Neural progenitor cell (in vitro differentiated cells): ENCODE data around the gene RASGRP1. TPM values are rescaled to one million over a fixed set of nuclear protein-coding genes. Genes with fewer than 3 reads are reported as not detected.

ENCODE experiments used
- DNase-seq: peaks from one replicate; pipeline ENCODE4 v3.0.0-alpha.2; 2016; ENCODE audit warnings: low spot score
- H2AFZ ChIP-seq: fragments of 200-600 bp; sonication (generic); replicated peaks from 2 replicates; pipeline ENCODE4 v1.6.1; 2016; ENCODE audit warnings: antibody characterized with exemption
- H3F3A ChIP-seq: fragments of 200-600 bp; sonication (generic); 2 replicates; pipeline ENCODE4 v1.6.1; 2016; ENCODE audit warnings: antibody characterized with exemption, low read depth
- H3K27ac ChIP-seq: fragments of 200-600 bp; sonication (generic); 2 replicates; pipeline ENCODE4 v1.5.1; 2016; ENCODE audit warnings: mild to moderate bottlenecking
- H3K27me3 ChIP-seq: fragments of 200-600 bp; sonication (generic); 2 replicates; pipeline ENCODE4 v1.6.1; 2016; ENCODE audit warnings: mild to moderate bottlenecking, moderate library complexity
- H3K36me3 ChIP-seq: fragments of 200-600 bp; sonication (generic); 2 replicates; pipeline ENCODE4 v1.5.1; 2016
- H3K4me1 ChIP-seq: fragments of 200-600 bp; sonication (generic); 2 replicates; pipeline ENCODE4 v1.6.1; 2016; ENCODE audit warnings: mixed run types
- H3K4me2 ChIP-seq: fragments of 200-600 bp; sonication (generic); 2 replicates; pipeline ENCODE4 v1.6.1; 2016
- H3K4me3 ChIP-seq: fragments of 200-600 bp; sonication (generic); 2 replicates; pipeline ENCODE4 v1.5.1; 2016
- H3K79me2 ChIP-seq: fragments of 200-600 bp; sonication (generic); 2 replicates; pipeline ENCODE4 v1.6.1; 2016; ENCODE audit warnings: low read depth
- H3K9ac ChIP-seq: fragments of 200-600 bp; sonication (generic); 2 replicates; pipeline ENCODE4 v1.6.1; 2016
- H3K9me3 ChIP-seq: fragments of 200-600 bp; sonication (generic); 2 replicates; pipeline ENCODE4 v1.5.1; 2016; ENCODE audit warnings: low read depth
- H4K20me1 ChIP-seq: fragments of 200-600 bp; sonication (generic); 2 replicates; pipeline ENCODE4 v1.6.1; 2016; ENCODE audit warnings: low read depth
- H3K27ac Mint-ChIP-seq: 3 replicates; pipeline ENCODE4 v1.8.0; 2021; ENCODE audit warnings: mixed read lengths
- H3K27me3 Mint-ChIP-seq: 2 replicates; pipeline ENCODE4 v1.8.0; 2022; ENCODE audit warnings: low read depth, mild to moderate bottlenecking, inconsistent platforms, moderate library complexity, mixed read lengths; ENCODE audit not compliant: insufficient read depth
- H3K36me3 Mint-ChIP-seq: 3 replicates; pipeline ENCODE4 v1.8.0; 2021; ENCODE audit warnings: mixed read lengths
- H3K4me1 Mint-ChIP-seq: 3 replicates; pipeline ENCODE4 v1.8.0; 2021; ENCODE audit warnings: mixed read lengths
- H3K4me3 Mint-ChIP-seq: 3 replicates; pipeline ENCODE4 v1.8.0; 2021; ENCODE audit warnings: mild to moderate bottlenecking, moderate library complexity, mixed read lengths
- H3K9me3 Mint-ChIP-seq: 3 replicates; pipeline ENCODE4 v1.8.0; 2020; ENCODE audit warnings: mixed read lengths
- CTCF ChIP-seq: fragments of 200-600 bp; sonication (generic); IDR thresholded peaks from 2 replicates; pipeline ENCODE4 v1.5.1; 2017; ENCODE audit warnings: antibody characterized with exemption, mild to moderate bottlenecking
- EZH2 ChIP-seq: fragments of 200-600 bp; sonication (generic); IDR thresholded peaks from 2 replicates; pipeline ENCODE4 v1.6.1; 2017; ENCODE audit warnings: antibody characterized with exemption, mild to moderate bottlenecking, moderate library complexity
- EZH2phosphoT487 ChIP-seq: fragments of 200-600 bp; sonication (generic); IDR thresholded peaks from 2 replicates; pipeline ENCODE4 v1.6.1; 2017; ENCODE audit warnings: antibody characterized with exemption
- total RNA-seq: library from RNA; depleted of rRNA; stranded (reverse); fragments of >200 nt; gene quantifications from 2 replicates; pipeline ENCODE4 v1.2.3, GENCODE V29; 2015; ENCODE audit warnings: low replicate concordance

RASGRP1 gene
- total RNA-seq, 1 donor from 2014 or later: 2.5 TPM

- no peaks in the 10 kb centered on the region for H4K20me1 ChIP-seq
- H3F3A ChIP-seq: no peaks in the 10 kb centered on the region
- no peak overlapping the region for H3K4me2 ChIP-seq
- H3K4me3 ChIP-seq: no peak overlapping the region
- no peaks in the 10 kb centered on the region for H3K79me2 ChIP-seq
- peaks cover 8% of the 10 kb centered on the region for H3K36me3 Mint-ChIP-seq
- H3K36me3 ChIP-seq: peaks cover 10% of the 10 kb centered on the region
- TF ChIP-seq EZH2 (no peak), CTCF (no peak), EZH2phosphoT487 (no peak)
- no peak overlapping the region for H3K9ac ChIP-seq
- no peak overlapping the region for H3K27ac Mint-ChIP-seq
- H3K27me3 Mint-ChIP-seq: no peaks in the 10 kb centered on the region
- DNase-seq: no peak
- no peaks in the 10 kb centered on the region for H3K9me3 Mint-ChIP-seq
- no peak overlapping the region for H3K4me3 Mint-ChIP-seq
- no peak overlapping the region for H3K27ac ChIP-seq
- H3K4me1 Mint-ChIP-seq: no peaks in the 10 kb centered on the region
- no peaks in the 10 kb centered on the region for H3K9me3 ChIP-seq
- H3K4me1 ChIP-seq: no peaks in the 10 kb centered on the region
- no peak overlapping the region for H2AFZ ChIP-seq
- H3K27me3 ChIP-seq: no peaks in the 10 kb centered on the region
Observed at GRCh38 chr15:38475361-38475760, 89.3 kb downstream of the RASGRP1 start.

GRCh38 chr15:38474155-38474757 is 90.4 kb downstream of the RASGRP1 start:
- H3K27me3 Mint-ChIP-seq: no peaks in the 10 kb centered on the region
- H3K27ac Mint-ChIP-seq: no peak overlapping the region

GRCh38 chr15:38471974-38472373 is 92.6 kb downstream of the RASGRP1 start:
- no peak for TF ChIP-seq CTCF
- no peak for TF ChIP-seq EZH2phosphoT487
- TF ChIP-seq EZH2: no peak
- Histone ChIP-seq H3K4me3 (no peak overlapping the region), H3K4me2 (no peak overlapping the region), H3K9me3 (no peaks in the 10 kb centered on the region), H3K4me1 (no peaks in the 10 kb centered on the region), H3K27ac (no peak overlapping the region), H3K36me3 (peaks cover 18% of the 10 kb centered on the region), H3K27me3 (no peaks in the 10 kb centered on the region), H4K20me1 (no peaks in the 10 kb centered on the region), H3K9ac (no peak overlapping the region), H3K79me2 (no peaks in the 10 kb centered on the region), H2AFZ (no peak overlapping the region), H3F3A (no peaks in the 10 kb centered on the region)
- DNase-seq: no peak
- Mint-ChIP-seq H3K9me3 (no peaks in the 10 kb centered on the region), H3K27me3 (no peaks in the 10 kb centered on the region), H3K4me3 (no peak overlapping the region), H3K27ac (no peak overlapping the region), H3K4me1 (no peaks in the 10 kb centered on the region), H3K36me3 (peaks cover 12% of the 10 kb centered on the region)

More at GRCh38 chr15:38474155-38474757, 90.4 kb downstream of the RASGRP1 start:
- peaks cover 13% of the 10 kb centered on the region for H3K36me3 ChIP-seq
- H3K27ac ChIP-seq: no peak overlapping the region
- H3K36me3 Mint-ChIP-seq: peaks cover 8% of the 10 kb centered on the region
- H3K9me3 ChIP-seq: no peaks in the 10 kb centered on the region
- no peak overlapping the region for H3K4me2 ChIP-seq
- no peaks in the 10 kb centered on the region for H3F3A ChIP-seq
- no peak overlapping the region for H3K9ac ChIP-seq
- no peak overlapping the region for H2AFZ ChIP-seq
- no peaks in the 10 kb centered on the region for H3K79me2 ChIP-seq
- no peak overlapping the region for H3K4me3 ChIP-seq
- TF ChIP-seq EZH2 (no peak), CTCF (peak; percentile 74)
- H3K4me1 ChIP-seq: no peaks in the 10 kb centered on the region
- DNase-seq: peak; percentile 68
- H3K27me3 ChIP-seq: no peaks in the 10 kb centered on the region
- H3K4me1 Mint-ChIP-seq: no peaks in the 10 kb centered on the region
- no peak overlapping the region for H3K4me3 Mint-ChIP-seq
- no peaks in the 10 kb centered on the region for H4K20me1 ChIP-seq
- H3K9me3 Mint-ChIP-seq: no peaks in the 10 kb centered on the region
